Progenitor cell of endocrine pancreas (in vitro differentiated cells): ENCODE results near the gene UBR2. TPM values are rescaled to one million over a fixed set of nuclear protein-coding genes. Genes with fewer than 3 reads are reported as not detected.

Experiments used
- DNase-seq: peaks from one replicate; pipeline ENCODE4 v3.0.0; 2021; ENCODE audit warnings: low spot score; ENCODE audit not compliant: unreplicated experiment
- H3K27ac Mint-ChIP-seq: 2 replicates; pipeline ENCODE4 v1.8.0; 2021; ENCODE audit warnings: mild to moderate bottlenecking, moderate library complexity, mixed read lengths
- H3K27me3 Mint-ChIP-seq: 2 replicates; pipeline ENCODE4 v1.8.0; 2021; ENCODE audit warnings: mixed read lengths
- H3K36me3 Mint-ChIP-seq: 2 replicates; pipeline ENCODE4 v1.8.0; 2022; ENCODE audit warnings: mixed read lengths; ENCODE audit not compliant: insufficient read depth
- H3K4me1 Mint-ChIP-seq: 2 replicates; pipeline ENCODE4 v1.8.0; 2021; ENCODE audit warnings: low read depth, mixed read lengths
- H3K4me3 Mint-ChIP-seq: 2 replicates; pipeline ENCODE4 v1.8.0; 2021; ENCODE audit warnings: low read depth, mild to moderate bottlenecking, moderate library complexity, mixed read lengths
- H3K9me3 Mint-ChIP-seq: 2 replicates; pipeline ENCODE4 v1.8.0; 2021; ENCODE audit warnings: low read depth, mixed read lengths
- CTCF ChIP-seq: fragments of 200-600 bp; sonication (generic); IDR thresholded peaks from one replicate; pipeline ENCODE4 v1.5.0; 2021; ENCODE audit warnings: antibody characterized with exemption, mild to moderate bottlenecking; ENCODE audit not compliant: unreplicated experiment
- long read RNA-seq: library from polyadenylated mRNA; unstranded; transcript quantifications from one replicate; pipeline ENCODE4 v2.0.0, GENCODE V29; 2020
- total RNA-seq: library from RNA; stranded (reverse); gene quantifications from 2 replicates; pipeline ENCODE4 v1.2.1, GENCODE V29; 2021

The UBR2 gene
- 31.9 and 32.3 TPM in 2 replicates for total RNA-seq
- long read RNA-seq, partial matches to known transcripts, result 59 of 78 reads
- long read RNA-seq, other reads (novel, unspliced or antisense), result 19 of 78 reads

GRCh38 chr6:42563697-42564505 lies at the start of gene UBR2:
Gene UBR2 (plus strand): TSS chr6:42564029. CDS start chr6:42564320, 291 bp downstream.
- Mint-ChIP-seq H3K4me3 (peak within 1 kb of the TSS; percentile 93), H3K36me3 (peaks cover 8% of the 10 kb centered on the region), H3K27me3 (peaks cover 19% of the 10 kb centered on the region), H3K4me1 (peaks cover 24% of the 10 kb centered on the region), H3K27ac (peak within 1 kb of the TSS; percentile 99), H3K9me3 (no peaks in the 10 kb centered on the region)
- DNase-seq, result peak; percentile 85
- peak; percentile 67 for TF ChIP-seq CTCF

GRCh38 chr6:42514745-42515144 lies 49.1 kb upstream of the UBR2 start:
- H3K9me3 Mint-ChIP-seq, result peaks cover under 1% of the 10 kb centered on the region
- DNase-seq, result no peak
- H3K27ac Mint-ChIP-seq, result no peak overlapping the region
- no peak overlapping the region for H3K4me3 Mint-ChIP-seq
- no peaks in the 10 kb centered on the region for H3K36me3 Mint-ChIP-seq
- TF ChIP-seq CTCF, result no peak
- H3K27me3 Mint-ChIP-seq, result peaks cover 7% of the 10 kb centered on the region
- H3K4me1 Mint-ChIP-seq, result peaks cover 4% of the 10 kb centered on the region

- Mint-ChIP-seq H3K27me3 (peaks cover 1% of the 10 kb centered on the region), H3K4me1 (no peaks in the 10 kb centered on the region), H3K27ac (no peak overlapping the region), H3K9me3 (peaks cover 6% of the 10 kb centered on the region), H3K4me3 (no peak overlapping the region), H3K36me3 (no peaks in the 10 kb centered on the region)
- TF ChIP-seq CTCF, result no peak
- DNase-seq, result no peak
Observed at GRCh38 chr6:42519779-42520178, 44.0 kb upstream of the UBR2 start.

GRCh38 chr6:42520786-42521607 lies 42.8 kb upstream of the UBR2 start:
- H3K27me3 Mint-ChIP-seq, result no peaks in the 10 kb centered on the region
- no peak overlapping the region for H3K27ac Mint-ChIP-seq
- H3K4me1 Mint-ChIP-seq, result no peaks in the 10 kb centered on the region
- DNase-seq, result no peak
- no peak overlapping the region for H3K4me3 Mint-ChIP-seq
- H3K36me3 Mint-ChIP-seq, result no peaks in the 10 kb centered on the region
- H3K9me3 Mint-ChIP-seq, result peaks cover 6% of the 10 kb centered on the region
- TF ChIP-seq CTCF, result no peak

GRCh38 chr6:42522036-42522435 lies 41.8 kb upstream of the UBR2 start:
- no peak for TF ChIP-seq CTCF
- Mint-ChIP-seq H3K4me3 (no peak overlapping the region), H3K4me1 (no peaks in the 10 kb centered on the region), H3K27me3 (no peaks in the 10 kb centered on the region), H3K9me3 (peaks cover 6% of the 10 kb centered on the region), H3K27ac (no peak overlapping the region), H3K36me3 (no peaks in the 10 kb centered on the region)
- no peak for DNase-seq
